Immature natural killer cell (primary cell): Measurements from ENCODE around the gene KCNRG. TPM values are rescaled to one million over a fixed set of nuclear protein-coding genes. Genes with fewer than 3 reads are reported as not detected.
"Not testable (repeated sequence)": the region's sequence is repeated elsewhere in the genome, so short reads cannot be mapped to it uniquely, and the experiment has no call there.

ENCODE experiments used
- DNase-seq, 3 donors: peaks; one replicate each; pipeline ENCODE4 v3.0.0; 2022; ENCODE audit warnings: mixed read lengths in 1 of 3
- H3K27ac Mint-ChIP-seq, 6 donors: one replicate each; pipeline ENCODE4 v1.8.0; 2020; ENCODE audit warnings: mixed read lengths in 6 of 6, mild to moderate bottlenecking in 5 of 6, inconsistent platforms in 4 of 6, moderate library complexity in 3 of 6
- H3K27me3 Mint-ChIP-seq, 3 donors: one replicate each; pipeline ENCODE4 v1.8.0; 2020 to 2021; ENCODE audit warnings: low read depth in 3 of 3, mild to moderate bottlenecking in 3 of 3, mixed read lengths in 3 of 3, moderate library complexity in 3 of 3, inconsistent platforms in 1 of 3
- H3K36me3 Mint-ChIP-seq, 3 donors: one replicate each; pipeline ENCODE4 v1.8.0; 2020; ENCODE audit warnings: mixed read lengths in 3 of 3, inconsistent platforms in 2 of 3, mild to moderate bottlenecking in 2 of 3
- H3K4me1 Mint-ChIP-seq, 2 donors: one replicate each; pipeline ENCODE4 v1.8.0; 2020; ENCODE audit warnings: inconsistent platforms in 2 of 2, mild to moderate bottlenecking in 2 of 2, mixed read lengths in 2 of 2, moderate library complexity in 1 of 2
- H3K4me3 Mint-ChIP-seq, 5 donors: one replicate each; pipeline ENCODE4 v1.8.0; 2020; ENCODE audit warnings: mild to moderate bottlenecking in 5 of 5, mixed read lengths in 5 of 5, inconsistent platforms in 3 of 5, moderate library complexity in 3 of 5
- H3K9me3 Mint-ChIP-seq, 6 donors: one replicate each; pipeline ENCODE4 v1.8.0; 2020; ENCODE audit warnings: mild to moderate bottlenecking in 6 of 6, mixed read lengths in 6 of 6, inconsistent platforms in 4 of 6, moderate library complexity in 3 of 6
- polyA plus RNA-seq, 3 donors: library from polyadenylated mRNA; unstranded; fragments of 300-500 nt; fragmentation: Illumina TruSeq; gene quantifications; one replicate each; pipeline ENCODE4 v1.2.3, GENCODE V29; 2021

KCNRG gene
- polyA plus RNA-seq, 3 donors from 2014 or later: 0.27 to 0.36 TPM; not detected in 1

DNA sequence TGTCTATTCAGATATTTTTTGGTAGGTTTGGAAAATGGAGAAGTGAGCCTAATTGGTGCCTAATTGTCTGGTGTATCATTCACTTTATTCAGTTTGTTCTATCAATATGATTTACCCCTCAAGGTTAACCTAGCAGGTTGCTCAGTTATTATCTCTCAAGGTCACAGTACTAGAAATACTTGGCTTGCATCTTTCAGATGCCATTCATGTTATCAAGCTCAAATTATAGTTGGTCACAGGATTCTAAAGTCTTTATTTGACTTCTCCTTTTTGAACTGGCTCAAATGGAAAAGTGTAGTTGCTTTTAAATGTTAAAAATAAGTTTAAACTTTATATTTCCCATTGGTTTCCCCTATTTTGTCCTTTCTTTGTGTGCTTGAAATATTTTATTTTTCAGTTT, 2.6 kb downstream of the KCNRG start:
- Mint-ChIP-seq H3K4me3 (no peak overlapping the region), H3K27me3 (no peaks in the 10 kb centered on the region), H3K9me3 (no peaks in the 10 kb centered on the region), H3K27ac (peak overlapping the region in 1 of 6 donors; percentile 46), H3K4me1 (peaks cover 11 to 38% of the 10 kb centered on the region in 2 donors), H3K36me3 (peaks cover 15 to 23% (median 19%) of the 10 kb centered on the region in 3 donors)
- no peak for DNase-seq

DNA sequence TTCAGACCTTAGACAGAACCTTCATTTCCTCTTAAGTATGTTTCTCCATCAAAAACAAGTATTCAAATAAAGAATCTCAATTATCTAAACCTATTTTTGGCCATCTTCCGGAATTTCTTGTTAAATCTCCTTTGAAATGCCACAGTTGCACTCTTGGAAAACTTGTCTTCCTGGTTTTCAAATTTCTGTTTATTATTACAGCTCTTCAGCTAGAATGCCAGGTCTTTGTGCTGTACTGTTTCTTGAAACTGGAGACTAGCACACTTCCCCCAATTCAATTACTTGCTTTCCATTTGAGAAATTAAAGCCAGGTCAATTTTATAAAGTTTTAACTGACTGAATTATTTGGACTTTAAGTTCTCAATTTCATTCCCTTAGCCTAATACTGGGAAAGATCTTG, 10.2 kb downstream of the KCNRG start:
- H3K36me3 Mint-ChIP-seq: peaks cover 0 to 15% (median 7%) of the 10 kb centered on the region in 3 donors
- peaks cover 0 to 11% of the 10 kb centered on the region in 2 donors for H3K4me1 Mint-ChIP-seq
- H3K27ac Mint-ChIP-seq: peak overlapping the region in 1 of 6 donors; percentile 21
- no peak for DNase-seq
- no peaks in the 10 kb centered on the region for H3K27me3 Mint-ChIP-seq
- H3K9me3 Mint-ChIP-seq: no peaks in the 10 kb centered on the region
- H3K4me3 Mint-ChIP-seq: no peak overlapping the region

DNA sequence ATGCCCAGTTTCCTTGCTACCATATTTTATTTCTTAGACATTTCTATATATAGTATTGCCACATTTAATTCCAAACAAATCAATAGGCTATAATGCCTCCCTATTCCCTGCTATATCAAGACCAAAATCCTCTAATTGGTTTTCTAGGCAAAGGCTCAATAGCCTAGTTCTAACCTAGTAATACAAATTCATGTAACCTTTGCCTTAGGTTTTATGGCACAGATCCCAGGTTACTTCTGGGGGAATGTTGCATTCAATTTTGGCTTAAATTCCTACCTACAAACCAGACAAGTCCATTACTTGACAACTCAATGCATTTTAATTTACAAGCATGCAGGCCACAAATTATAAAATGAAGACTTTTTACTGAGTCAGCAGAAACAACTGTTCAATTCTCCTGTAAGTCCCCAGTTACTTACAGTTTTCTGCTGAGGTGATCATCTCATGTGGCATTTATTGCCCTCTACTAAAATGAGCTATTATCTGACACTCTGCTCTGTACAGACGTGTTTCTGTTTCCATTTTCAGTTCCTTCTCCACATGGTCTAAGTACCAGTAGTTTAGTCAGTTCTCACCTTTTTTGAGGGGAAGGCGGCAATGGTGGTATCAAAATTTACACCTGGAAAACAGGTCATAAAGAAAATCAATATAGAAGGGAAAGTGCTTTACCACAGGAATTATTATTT, 11.7 kb downstream of the KCNRG start:
- Mint-ChIP-seq H3K27me3 (no peaks in the 10 kb centered on the region), H3K9me3 (no peaks in the 10 kb centered on the region), H3K27ac (no peak overlapping the region), H3K36me3 (peaks cover 0 to 13% (median 4%) of the 10 kb centered on the region in 3 donors), H3K4me1 (peaks cover 0 to 11% of the 10 kb centered on the region in 2 donors), H3K4me3 (no peak overlapping the region)
- no peak for DNase-seq

GRCh38 chr13:50030315-50030714, 15.1 kb downstream of the KCNRG start:
- H3K27me3 Mint-ChIP-seq: peaks cover 0 to 2% (median 0%) of the 10 kb centered on the region in 3 donors
- H3K4me1 Mint-ChIP-seq: peaks cover 0 to 10% of the 10 kb centered on the region in 2 donors
- no peak overlapping the region for H3K27ac Mint-ChIP-seq
- no peak overlapping the region for H3K4me3 Mint-ChIP-seq
- H3K9me3 Mint-ChIP-seq: no peaks in the 10 kb centered on the region
- H3K36me3 Mint-ChIP-seq: peaks cover 0 to 9% (median 0%) of the 10 kb centered on the region in 3 donors
- no peak for DNase-seq

DNA sequence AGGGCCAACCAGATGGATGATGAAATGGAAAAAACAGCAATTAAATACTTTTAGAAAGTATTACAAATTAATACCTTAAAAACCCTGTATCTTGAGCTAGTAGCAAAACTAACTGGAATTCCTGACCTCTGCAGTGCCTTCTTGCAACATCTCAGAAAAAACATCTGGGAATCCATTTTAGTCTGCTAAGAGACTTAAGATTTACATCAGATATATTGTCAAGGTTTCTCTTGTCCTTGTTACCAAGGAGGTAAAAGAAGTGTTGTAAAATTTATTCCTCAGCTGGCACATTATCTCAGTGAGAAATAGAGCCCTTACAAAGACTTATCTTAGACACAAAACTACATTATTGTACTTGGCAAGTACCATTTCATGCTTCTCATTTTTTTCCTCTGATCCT, 18.5 kb downstream of the KCNRG start:
- Mint-ChIP-seq H3K36me3 (no peaks in the 10 kb centered on the region), H3K27me3 (peaks cover 0 to 2% (median 2%) of the 10 kb centered on the region in 3 donors), H3K4me3 (no peak overlapping the region), H3K4me1 (no peaks in the 10 kb centered on the region), H3K9me3 (no peaks in the 10 kb centered on the region), H3K27ac (no peak overlapping the region)
- no peak for DNase-seq

DNA sequence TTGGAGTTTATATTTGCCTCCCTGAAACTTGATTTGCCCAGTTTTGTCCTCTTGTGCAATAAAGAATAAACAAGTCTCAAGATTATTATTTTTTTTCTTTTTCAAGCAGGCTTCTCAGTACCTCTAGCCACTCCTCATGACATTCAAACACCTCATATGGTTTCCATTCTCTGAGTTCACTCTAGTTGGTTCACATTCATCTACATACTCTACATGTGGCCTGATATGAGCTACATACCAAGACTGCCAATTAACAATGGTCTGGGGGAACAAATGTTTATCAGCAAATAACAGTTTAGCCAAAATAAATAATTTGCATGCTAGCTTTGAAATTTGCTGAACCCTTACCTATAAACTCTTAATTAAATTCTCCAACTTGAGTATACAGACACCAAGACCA, 22.5 kb downstream of the KCNRG start:
- Mint-ChIP-seq H3K36me3 (peaks cover 0 to 8% (median 4%) of the 10 kb centered on the region in 3 donors), H3K4me1 (no peaks in the 10 kb centered on the region), H3K27ac (no peak overlapping the region), H3K9me3 (no peaks in the 10 kb centered on the region), H3K27me3 (peaks cover 0 to 2% (median 2%) of the 10 kb centered on the region in 3 donors), H3K4me3 (no peak overlapping the region)
- no peak for DNase-seq

- Mint-ChIP-seq H3K4me3 (no peak overlapping the region), H3K4me1 (no peaks in the 10 kb centered on the region), H3K36me3 (peaks cover 0 to 8% (median 4%) of the 10 kb centered on the region in 3 donors), H3K9me3 (no peaks in the 10 kb centered on the region), H3K27me3 (peaks cover 0 to 2% (median under 1%) of the 10 kb centered on the region in 3 donors), H3K27ac (no peak overlapping the region)
- DNase-seq: no peak
These were observed 23.0 kb downstream of the KCNRG start for GRCh38 chr13:50038266-50038665.

DNA sequence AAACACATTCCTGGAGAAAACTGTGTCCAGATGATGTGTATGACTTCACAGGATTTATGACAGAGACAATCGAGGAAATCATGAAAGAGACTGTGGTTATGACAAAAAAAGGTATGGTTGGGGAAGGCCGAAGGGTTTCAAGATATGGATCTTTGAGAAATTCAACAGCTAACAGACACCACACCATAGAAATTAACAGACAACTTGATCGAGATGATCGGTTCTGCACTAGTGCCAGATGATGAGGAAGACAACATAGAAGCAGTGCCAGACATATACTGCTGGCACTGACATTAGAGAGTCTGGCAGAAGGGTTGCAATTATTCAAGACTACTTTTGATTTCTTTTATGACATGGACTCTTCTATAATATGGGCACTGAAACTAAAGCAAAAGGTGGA, 37.2 kb downstream of the KCNRG start:
- Mint-ChIP-seq H3K4me3 (no peak overlapping the region), H3K27ac (peak overlapping the region in 5 of 6 donors; percentile 12 to 80 (median 37)), H3K4me1 (peaks cover 27 to 50% of the 10 kb centered on the region in 2 donors), H3K27me3 (peaks cover 0 to 2% (median 0%) of the 10 kb centered on the region in 3 donors), H3K9me3 (no peaks in the 10 kb centered on the region), H3K36me3 (peaks cover 0 to 4% (median 3%) of the 10 kb centered on the region in 3 donors)
- DNase-seq: no peak

GRCh38 chr13:50053844-50054243, 38.6 kb downstream of the KCNRG start:
- Mint-ChIP-seq H3K4me3 (no peak overlapping the region), H3K27me3 (peaks cover 0 to 2% (median 1%) of the 10 kb centered on the region in 3 donors), H3K9me3 (no peaks in the 10 kb centered on the region), H3K4me1 (peaks cover 29 to 55% of the 10 kb centered on the region in 2 donors), H3K27ac (peak overlapping the region in 2 of 6 donors; percentile 10 to 14), H3K36me3 (peaks cover 4 to 6% (median 5%) of the 10 kb centered on the region in 3 donors)
- DNase-seq: no peak

- Mint-ChIP-seq H3K4me1 (peaks cover 31 to 64% of the 10 kb centered on the region in 2 donors), H3K4me3 (peak overlapping the region in 3 of 5 donors; percentile 0 to 36 (median 1)), H3K27me3 (peaks cover 0 to 2% (median 1%) of the 10 kb centered on the region in 3 donors), H3K36me3 (peaks cover 4 to 8% (median 6%) of the 10 kb centered on the region in 3 donors), H3K9me3 (no peaks in the 10 kb centered on the region), H3K27ac (peak overlapping the region; percentile 4 to 45 (median 32))
- no peak for DNase-seq
These were observed 40.2 kb downstream of the KCNRG start for GRCh38 chr13:50055454-50055853.

GRCh38 chr13:50060718-50061117, 45.5 kb downstream of the KCNRG start:
- H3K9me3 Mint-ChIP-seq: no peaks in the 10 kb centered on the region
- H3K27me3 Mint-ChIP-seq: peaks cover 0 to 1% (median 0%) of the 10 kb centered on the region in 3 donors
- no peak overlapping the region for H3K4me3 Mint-ChIP-seq
- no peak overlapping the region for H3K27ac Mint-ChIP-seq
- peaks cover 0 to 8% (median 3%) of the 10 kb centered on the region in 3 donors for H3K36me3 Mint-ChIP-seq
- DNase-seq: no peak
- H3K4me1 Mint-ChIP-seq: peaks cover 13 to 41% of the 10 kb centered on the region in 2 donors

DNA sequence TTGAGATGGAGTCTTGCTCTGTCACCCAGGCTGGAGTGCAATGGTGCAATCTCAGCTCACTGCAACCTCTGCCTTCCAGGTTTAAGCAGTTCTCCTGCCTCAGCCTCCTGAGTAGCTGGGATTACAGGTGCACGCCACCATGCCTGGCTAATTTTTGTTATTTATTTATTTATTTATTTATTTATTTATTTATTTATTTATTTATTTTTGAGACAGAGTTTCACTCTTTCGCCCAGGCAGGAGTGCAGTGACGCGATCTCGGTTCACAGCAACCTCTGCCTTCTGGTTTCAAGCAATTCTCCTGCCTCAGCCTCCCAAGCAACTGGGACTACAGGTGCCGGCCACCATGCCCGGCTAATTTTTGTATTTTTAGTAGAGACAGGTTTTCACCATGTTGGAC, 47.1 kb downstream of the KCNRG start:
- H3K27ac Mint-ChIP-seq, DNase-seq, H3K36me3 Mint-ChIP-seq, H3K4me3 Mint-ChIP-seq, H3K9me3 Mint-ChIP-seq, H3K27me3 Mint-ChIP-seq: not testable (repeated sequence)
- peaks cover 4 to 36% of the 10 kb centered on the region in 2 donors for H3K4me1 Mint-ChIP-seq

DNA sequence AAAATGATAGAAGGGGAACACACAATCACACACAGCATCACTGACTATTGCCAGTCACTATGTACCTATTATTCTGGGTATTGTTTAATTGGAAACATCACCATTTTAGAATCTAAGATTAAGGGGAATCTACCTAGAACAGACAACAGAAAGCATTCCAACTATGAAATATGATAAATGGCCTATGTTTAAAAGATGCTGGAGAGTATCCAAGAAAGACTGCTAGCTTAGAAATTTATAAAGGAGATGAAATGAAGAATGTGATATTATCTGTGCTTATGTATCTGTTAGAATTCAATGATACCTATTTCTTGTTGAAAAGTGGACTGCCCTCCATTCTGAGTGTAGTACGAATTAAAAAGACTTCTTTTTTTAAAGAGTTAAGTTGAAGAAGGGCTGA, 50.5 kb downstream of the KCNRG start:
- Mint-ChIP-seq H3K9me3 (no peaks in the 10 kb centered on the region), H3K27me3 (no peaks in the 10 kb centered on the region), H3K4me3 (no peak overlapping the region), H3K4me1 (peaks cover 15 to 44% of the 10 kb centered on the region in 2 donors), H3K36me3 (peaks cover 0 to 6% (median 0%) of the 10 kb centered on the region in 3 donors), H3K27ac (peak overlapping the region in 5 of 6 donors; percentile 9 to 42 (median 40))
- no peak for DNase-seq

- peaks cover 0 to 6% (median 0%) of the 10 kb centered on the region in 3 donors for H3K36me3 Mint-ChIP-seq
- H3K27me3 Mint-ChIP-seq: no peaks in the 10 kb centered on the region
- H3K27ac Mint-ChIP-seq: peak overlapping the region in 5 of 6 donors; percentile 2 to 86 (median 42)
- no peak for DNase-seq
- H3K9me3 Mint-ChIP-seq: no peaks in the 10 kb centered on the region
- peaks cover 32 to 70% of the 10 kb centered on the region in 2 donors for H3K4me1 Mint-ChIP-seq
- H3K4me3 Mint-ChIP-seq: no peak overlapping the region
These were observed 53.3 kb downstream of the KCNRG start for GRCh38 chr13:50068508-50068907.
